Measurements from ENCODE around the gene KCNG2. TPM values are rescaled to one million over a fixed set of nuclear protein-coding genes. Genes with fewer than 3 reads are reported as not detected.

Gene KCNG2
- total RNA-seq, 6 experiments from 2014 or later, result not detected

DNA sequence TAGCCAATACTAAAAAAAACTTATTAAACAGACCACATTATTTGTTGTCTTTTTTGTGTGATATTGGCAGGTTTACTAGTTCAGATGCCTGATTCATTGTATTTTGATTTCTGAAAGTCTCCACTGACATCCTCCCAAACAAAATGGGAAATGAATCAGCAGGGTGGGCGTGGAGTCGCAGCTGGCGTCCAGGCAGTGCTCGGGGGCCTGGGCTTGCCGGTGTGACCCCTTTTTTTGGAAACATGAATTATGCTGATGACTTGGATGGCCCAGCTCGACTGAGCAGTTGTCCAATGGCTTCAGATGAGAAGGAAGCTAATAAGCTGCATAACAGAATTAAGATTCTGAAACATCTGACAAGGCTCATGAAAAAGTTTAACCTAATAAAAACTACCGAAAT lies 1.7 kb upstream of the KCNG2 start:
- Histone ChIP-seq H3K9me3 (no peaks in the 10 kb centered on the region), H3K36me3 (no peaks in the 10 kb centered on the region), H3K27ac (no peak overlapping the region), H3K4me1 (peaks cover 0 to 15% (median 0%) of the 10 kb centered on the region in 4 donors), H3K27me3 (peaks cover 0 to 19% of the 10 kb centered on the region in 2 donors), H3K4me3 (no peak overlapping the region)
- WGBS (ENCODE audit: insufficient coverage, low coverage, low lambda C conversion rate, missing lambda C conversion rate), result 41% methylated on average over 7 of the region's 7 CpGs
- intact Hi-C loops (cut with DNase I), result no loop called here
- no peak for TF ChIP-seq POLR2A (IDR thresholded peaks at IDR 0.05)
- TF ChIP-seq, protein P1, sequence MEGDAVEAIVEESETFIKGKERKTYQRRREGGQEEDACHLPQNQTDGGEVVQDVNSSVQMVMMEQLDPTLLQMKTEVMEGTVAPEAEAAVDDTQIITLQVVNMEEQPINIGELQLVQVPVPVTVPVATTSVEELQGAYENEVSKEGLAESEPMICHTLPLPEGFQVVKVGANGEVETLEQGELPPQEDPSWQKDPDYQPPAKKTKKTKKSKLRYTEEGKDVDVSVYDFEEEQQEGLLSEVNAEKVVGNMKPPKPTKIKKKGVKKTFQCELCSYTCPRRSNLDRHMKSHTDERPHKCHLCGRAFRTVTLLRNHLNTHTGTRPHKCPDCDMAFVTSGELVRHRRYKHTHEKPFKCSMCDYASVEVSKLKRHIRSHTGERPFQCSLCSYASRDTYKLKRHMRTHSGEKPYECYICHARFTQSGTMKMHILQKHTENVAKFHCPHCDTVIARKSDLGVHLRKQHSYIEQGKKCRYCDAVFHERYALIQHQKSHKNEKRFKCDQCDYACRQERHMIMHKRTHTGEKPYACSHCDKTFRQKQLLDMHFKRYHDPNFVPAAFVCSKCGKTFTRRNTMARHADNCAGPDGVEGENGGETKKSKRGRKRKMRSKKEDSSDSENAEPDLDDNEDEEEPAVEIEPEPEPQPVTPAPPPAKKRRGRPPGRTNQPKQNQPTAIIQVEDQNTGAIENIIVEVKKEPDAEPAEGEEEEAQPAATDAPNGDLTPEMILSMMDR (IDR thresholded peaks at IDR 0.05), result no peak
- DNase-seq, result no peak
- no peak for ATAC-seq

DNA sequence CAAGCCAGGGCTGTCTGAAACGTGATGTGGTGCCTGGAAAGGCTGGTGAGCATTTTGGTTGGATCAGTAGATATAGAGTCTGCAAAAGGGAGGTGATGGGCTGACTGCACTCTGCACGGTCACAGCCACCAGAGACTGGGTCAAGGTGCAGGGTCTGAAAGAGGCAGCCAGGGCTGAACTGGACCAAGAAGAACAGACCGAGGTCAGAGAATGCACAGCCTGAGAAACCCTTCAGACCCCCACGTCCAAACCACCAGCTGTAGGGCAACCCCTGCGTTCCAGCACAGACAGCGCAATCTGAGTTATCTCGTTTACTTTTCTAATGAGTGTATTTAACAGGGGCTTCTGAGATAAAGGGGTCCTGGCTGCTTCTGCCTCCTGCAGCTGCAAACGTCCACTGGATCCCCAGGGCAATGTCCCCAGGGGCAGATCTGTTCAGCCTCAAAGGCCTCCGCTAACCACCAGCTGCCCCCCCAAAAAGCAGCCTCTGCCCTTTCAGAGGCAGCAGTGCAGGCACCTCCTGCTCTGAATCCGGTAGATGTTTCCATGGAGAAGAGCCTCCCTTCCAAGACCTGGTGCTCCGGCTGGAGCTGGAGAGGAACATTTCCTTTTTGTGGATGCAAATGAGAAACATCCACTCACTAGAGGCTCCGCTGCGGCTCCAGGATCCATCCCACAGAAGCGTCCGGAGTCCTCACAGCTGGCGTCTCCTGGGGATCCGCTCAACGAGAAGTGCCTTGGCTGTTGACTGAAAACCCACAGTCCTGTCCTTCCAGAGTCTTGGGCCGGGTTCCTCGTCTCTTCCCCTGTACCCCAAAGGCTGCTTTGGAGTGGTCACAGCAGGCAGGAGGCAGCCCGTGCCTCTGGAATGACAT lies 970 bp upstream of the KCNG2 start:
- no peaks in the 10 kb centered on the region for H3K36me3 ChIP-seq
- DNase-seq, result peak in 1 of 3 donors; percentile 31
- no peak overlapping the region for H3K4me3 ChIP-seq
- peaks cover 0 to 19% of the 10 kb centered on the region in 2 donors for H3K27me3 ChIP-seq
- ATAC-seq, result no peak
- TF ChIP-seq POLR2A (IDR thresholded peaks at IDR 0.05), result no peak
- TF ChIP-seq, protein P1 (IDR thresholded peaks at IDR 0.05), result no peak
- 27% methylated on average over 18 of the region's 21 CpGs for WGBS (ENCODE audit: insufficient coverage, low coverage, low lambda C conversion rate, missing lambda C conversion rate)
- intact Hi-C loops (cut with DNase I), result no loop called here
- no peak overlapping the region for H3K27ac ChIP-seq
- H3K4me1 ChIP-seq, result peaks cover 0 to 8% (median 0%) of the 10 kb centered on the region in 4 donors
- H3K9me3 ChIP-seq, result no peaks in the 10 kb centered on the region

DNA sequence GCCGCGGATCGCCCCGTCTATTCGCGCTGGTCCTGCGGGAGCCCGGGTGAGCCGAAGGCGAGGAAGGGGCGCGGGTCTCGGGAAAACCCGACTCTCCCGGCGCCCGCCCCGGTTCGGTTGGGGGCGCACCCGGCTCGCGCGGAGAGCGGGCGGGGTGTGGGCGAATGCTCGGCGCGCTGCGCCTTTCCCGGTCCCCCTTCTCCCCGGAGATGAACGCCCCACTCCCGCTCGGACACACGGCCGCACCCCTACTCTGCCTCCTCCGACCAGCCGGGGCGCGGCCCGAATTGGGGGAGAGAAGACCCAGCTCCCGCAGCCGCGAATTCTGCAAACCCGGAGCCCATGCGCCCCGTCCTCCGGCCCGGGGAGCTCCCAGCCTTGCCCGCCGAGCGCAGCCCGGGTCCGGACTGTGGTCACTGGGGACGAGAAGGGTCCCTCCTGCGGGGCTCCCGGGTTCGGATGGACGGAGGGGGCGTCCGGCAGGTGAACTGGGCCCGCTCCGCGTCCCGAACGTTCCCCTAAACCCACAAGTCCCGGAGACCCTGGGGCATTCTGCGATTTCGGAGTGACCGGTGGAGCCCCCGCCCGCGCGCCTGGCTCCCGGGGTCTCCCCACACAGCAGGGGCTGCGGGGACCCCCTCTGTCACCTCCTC lies 734 bp downstream of the KCNG2 start:
- Histone ChIP-seq H3K36me3 (no peaks in the 10 kb centered on the region), H3K9me3 (no peaks in the 10 kb centered on the region), H3K27ac (no peak overlapping the region), H3K27me3 (peaks cover 0 to 19% of the 10 kb centered on the region in 2 donors), H3K4me1 (peaks cover 0 to 8% (median 0%) of the 10 kb centered on the region in 4 donors), H3K4me3 (no peak overlapping the region)
- DNase-seq, result peak in 1 of 3 donors; percentile 47
- no peak for TF ChIP-seq POLR2A (IDR thresholded peaks at IDR 0.05)
- TF ChIP-seq, protein P1 (IDR thresholded peaks at IDR 0.05), result no peak
- no peak for ATAC-seq
- WGBS (ENCODE audit: insufficient coverage, low coverage, low lambda C conversion rate, missing lambda C conversion rate), result 0% methylated on average over 9 of the region's 78 CpGs
- intact Hi-C loops (cut with DNase I), result no loop called here

DNA sequence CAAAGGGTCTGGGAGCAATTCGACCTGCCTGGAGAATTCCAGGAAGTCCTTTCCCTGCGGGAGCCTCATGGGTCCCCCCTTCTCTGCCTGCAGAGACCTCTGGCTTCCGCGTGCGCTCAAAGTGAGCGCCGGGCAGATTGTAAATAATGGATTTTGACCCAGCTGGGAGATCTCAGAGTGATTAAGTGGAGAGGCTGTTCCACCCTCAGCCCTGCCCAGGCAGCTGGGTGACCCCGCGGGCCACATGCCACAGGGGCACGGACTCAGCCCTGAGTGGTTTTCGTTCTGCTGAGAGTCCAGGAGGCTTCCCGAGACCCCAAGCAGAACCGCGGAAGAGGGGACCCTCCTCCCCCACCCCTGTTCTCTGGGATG lies 1.2 kb downstream of the KCNG2 start:
- H3K9me3 ChIP-seq, result no peaks in the 10 kb centered on the region
- H3K27me3 ChIP-seq, result peaks cover 0 to 19% of the 10 kb centered on the region in 2 donors
- no peak overlapping the region for H3K4me3 ChIP-seq
- H3K27ac ChIP-seq, result no peak overlapping the region
- TF ChIP-seq, protein P1 (IDR thresholded peaks at IDR 0.05), result no peak
- TF ChIP-seq POLR2A (IDR thresholded peaks at IDR 0.05), result no peak
- H3K36me3 ChIP-seq, result no peaks in the 10 kb centered on the region
- no peak for ATAC-seq
- peaks cover 0 to 8% (median 0%) of the 10 kb centered on the region in 4 donors for H3K4me1 ChIP-seq
- WGBS (ENCODE audit: insufficient coverage, low coverage, low lambda C conversion rate, missing lambda C conversion rate), result 30% methylated on average over 2 of the region's 14 CpGs
- peak in 1 of 3 donors; percentile 16 for DNase-seq
- intact Hi-C loops (cut with DNase I), result no loop called here
